ENCODE data around the gene CMSS1.

DNA sequence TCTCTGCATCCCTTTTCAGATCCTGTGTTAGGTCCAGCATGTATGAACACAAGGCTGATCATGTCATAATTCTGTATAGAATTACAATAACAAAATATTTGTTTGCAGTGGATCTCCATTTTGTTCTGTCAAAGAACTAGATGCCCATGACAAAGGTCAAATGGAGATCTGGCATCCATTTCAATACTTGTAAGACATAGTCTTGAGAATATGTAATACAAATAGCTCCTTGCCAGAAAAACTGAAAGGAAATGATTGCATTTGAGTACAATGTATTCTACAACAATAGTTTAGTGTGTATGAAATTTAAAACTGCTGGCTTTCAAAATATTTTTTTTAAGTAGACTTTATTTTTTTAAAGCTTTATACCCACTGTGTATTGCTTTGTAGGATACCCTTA lies 101.1 kb downstream of the CMSS1 start:
- no peak for TF ChIP-seq YY1 (IDR thresholded peaks at IDR 0.05; ENCODE audit: insufficient read depth, insufficient read length)
- no peak for TF ChIP-seq ZNF274 (IDR thresholded peaks at IDR 0.05; ENCODE audit: low read depth, low read length)
